GM18517 (cell line): ENCODE measurements around the gene ECHS1.

Source experiments
- ATAC-seq: cut with Tn5 transposase; IDR thresholded peaks from one replicate; pipeline ENCODE4 v1.9.1; 2021; ENCODE audit warnings: mild to moderate bottlenecking, moderate library complexity; ENCODE audit not compliant: unreplicated experiment

The ECHS1 gene

DNA sequence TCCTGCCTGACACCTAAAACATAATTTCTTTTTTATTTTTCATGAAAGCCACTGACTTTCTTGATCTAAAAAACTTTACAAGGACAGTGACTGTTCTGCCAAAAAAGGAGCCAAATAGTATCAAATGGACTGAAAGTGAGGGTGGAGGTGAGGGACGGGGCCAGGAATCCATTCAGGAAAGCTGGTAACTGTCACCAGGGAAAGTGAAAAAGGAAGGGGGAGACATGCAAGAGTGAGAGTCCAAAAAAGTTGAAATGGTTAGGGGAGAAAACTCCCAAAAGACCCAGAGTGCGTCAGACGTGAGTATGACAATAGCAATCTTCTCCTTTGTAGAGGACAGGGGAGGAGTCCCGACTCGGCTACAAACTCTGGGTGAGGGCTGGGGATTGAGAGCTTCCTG is 28.9 kb downstream of the ECHS1 start:
- ATAC-seq, result no peak

- ATAC-seq, result no peak
Observed at GRCh38 chr10:133343558-133343957, 29.6 kb downstream of the ECHS1 start.

GRCh38 chr10:133342942-133343341 is 30.2 kb downstream of the ECHS1 start:
- no peak for ATAC-seq

DNA sequence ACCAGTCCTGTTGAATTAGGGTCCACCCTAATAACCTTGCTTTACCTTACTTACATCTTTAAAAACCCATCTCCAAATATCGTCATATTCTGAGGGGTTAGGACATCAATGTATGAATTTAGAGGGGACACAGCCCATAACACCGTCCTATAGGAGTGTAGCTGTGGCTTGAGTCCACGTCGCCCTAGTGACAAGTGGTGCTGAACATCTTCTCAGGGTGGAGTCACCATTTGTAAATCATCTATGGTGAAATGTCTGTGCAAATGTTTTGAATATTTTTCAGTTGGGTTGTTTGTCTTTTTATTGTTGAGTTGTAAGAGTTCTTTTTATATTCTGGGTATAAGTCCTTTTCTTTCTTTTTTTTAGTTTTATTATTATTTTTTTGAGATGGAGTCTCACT is 31.2 kb downstream of the ECHS1 start:
- no peak for ATAC-seq

DNA sequence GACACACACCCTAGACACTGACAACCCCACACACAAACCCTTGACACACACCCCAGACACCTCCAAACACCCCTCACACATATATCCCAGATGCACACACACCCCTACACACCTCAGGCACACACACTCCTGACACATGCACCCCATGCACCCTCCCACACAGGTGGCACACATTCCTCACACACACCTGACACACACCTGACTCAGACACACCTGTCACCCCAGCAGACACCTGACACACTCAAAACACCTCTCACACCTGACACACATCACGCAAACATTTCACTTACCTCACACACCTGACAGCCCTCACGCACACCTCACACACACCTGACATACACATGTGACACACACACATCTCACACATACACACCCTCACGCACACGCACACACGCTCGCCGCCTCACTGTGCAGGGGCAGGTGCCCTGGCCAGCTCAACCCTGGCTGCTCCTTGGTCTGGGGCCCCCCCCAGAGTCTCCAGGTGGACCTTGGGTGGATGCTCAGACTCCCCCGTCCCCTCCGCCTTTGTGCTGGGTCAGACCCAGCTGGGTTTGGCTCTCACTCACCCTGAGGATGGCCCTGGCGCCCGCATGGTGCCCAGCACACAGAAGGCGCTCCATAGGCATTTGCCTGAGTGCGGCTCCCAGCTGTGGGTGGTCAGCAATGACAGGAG is 33.3 kb downstream of the ECHS1 start:
- ATAC-seq, result no peak

- ATAC-seq, result no peak
Observed at GRCh38 chr10:133338080-133339071, 34.8 kb downstream of the ECHS1 start.

GRCh38 chr10:133337370-133337725 is 35.8 kb downstream of the ECHS1 start:
- ATAC-seq, result no peak

- ATAC-seq, result no peak
Observed at GRCh38 chr10:133336577-133337369, 36.4 kb downstream of the ECHS1 start, which contains the start of gene CALY. CALY (minus strand) TSS chr10:133336896; CDS start chr10:133328989, 7,907 bp downstream.

- no peak for ATAC-seq
Observed at GRCh38 chr10:133336118-133336576, 37.0 kb downstream of the ECHS1 start.

GRCh38 chr10:133335246-133336117 is 37.7 kb downstream of the ECHS1 start:
- ATAC-seq, result no peak

DNA sequence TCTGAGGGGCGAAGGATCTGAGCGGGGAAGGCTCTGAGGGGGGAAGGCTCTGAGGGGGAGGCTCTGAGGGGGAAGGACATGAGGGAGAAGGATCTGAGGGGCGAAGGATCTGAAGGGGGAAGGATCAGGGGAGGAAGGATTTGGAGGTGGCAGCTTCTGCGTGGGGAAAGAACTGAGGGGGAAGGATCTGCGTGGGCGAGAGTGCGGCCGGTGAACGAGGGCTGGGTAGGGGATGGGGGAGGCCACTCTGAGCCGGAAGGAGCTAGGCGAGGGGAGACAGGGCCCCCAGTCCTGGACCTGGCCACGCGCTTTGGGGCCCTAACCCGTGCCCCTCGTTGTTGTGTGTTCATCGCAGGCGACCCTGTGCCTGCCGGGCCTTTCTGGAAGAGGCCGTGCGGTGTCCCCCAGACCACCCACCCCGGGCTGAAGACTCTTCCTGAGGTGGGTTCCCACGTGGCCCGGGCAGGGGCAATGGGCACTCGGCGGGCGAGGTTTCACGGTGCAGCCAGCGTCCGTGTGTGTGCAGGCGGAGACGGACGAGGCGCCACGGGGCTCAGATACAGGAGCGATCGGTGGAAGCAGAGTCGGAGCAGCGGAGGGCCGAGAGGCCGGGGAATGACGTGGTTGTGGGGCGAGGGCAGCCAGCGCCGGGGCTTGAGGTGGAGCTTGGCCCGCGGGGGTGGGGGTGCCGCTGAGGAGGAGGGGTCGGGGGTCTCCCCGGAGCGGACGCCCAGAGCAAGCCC is 38.5 kb downstream of the ECHS1 start:
- ATAC-seq, result no peak

DNA sequence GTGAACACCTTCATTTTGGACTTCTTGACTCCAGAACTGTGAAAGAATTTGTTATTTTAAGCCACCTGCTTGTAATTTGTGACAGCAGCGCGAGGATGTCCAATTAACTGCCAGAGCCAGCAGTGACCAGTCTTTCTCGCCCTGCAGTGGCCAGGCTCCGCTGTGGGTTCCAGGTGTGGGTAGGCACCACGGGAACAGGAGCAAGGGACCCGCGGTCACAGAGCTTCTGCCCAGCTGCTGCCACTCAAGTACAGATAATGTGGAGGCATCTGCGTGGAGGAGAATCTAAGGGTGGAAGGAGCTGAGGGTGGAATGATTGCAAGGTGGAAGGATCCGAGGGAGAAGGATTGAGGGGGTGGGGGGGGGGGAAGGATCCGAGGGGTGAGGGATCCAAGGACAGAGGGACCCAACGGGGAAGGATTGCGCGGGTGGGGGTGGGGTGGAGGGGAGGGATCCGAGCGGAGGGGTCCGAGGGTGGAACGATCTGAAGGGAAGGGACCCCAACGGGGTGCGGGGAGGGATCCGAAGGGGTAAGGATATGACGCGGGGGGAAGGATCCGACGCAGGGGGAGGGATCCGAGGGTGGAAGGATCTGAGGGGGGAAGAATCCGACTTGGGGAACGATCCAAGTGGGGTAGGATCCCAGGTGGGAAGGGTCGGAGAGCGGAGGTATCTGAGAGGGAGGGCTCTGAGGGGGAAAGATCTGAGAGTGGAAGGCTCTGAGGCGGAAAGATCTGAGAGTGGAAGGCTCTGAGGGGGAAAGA is 40.0 kb downstream of the ECHS1 start:
- ATAC-seq, result no peak

GRCh38 chr10:133329491-133330202 is 43.5 kb downstream of the ECHS1 start:
- ATAC-seq, result peak; percentile 80

DNA sequence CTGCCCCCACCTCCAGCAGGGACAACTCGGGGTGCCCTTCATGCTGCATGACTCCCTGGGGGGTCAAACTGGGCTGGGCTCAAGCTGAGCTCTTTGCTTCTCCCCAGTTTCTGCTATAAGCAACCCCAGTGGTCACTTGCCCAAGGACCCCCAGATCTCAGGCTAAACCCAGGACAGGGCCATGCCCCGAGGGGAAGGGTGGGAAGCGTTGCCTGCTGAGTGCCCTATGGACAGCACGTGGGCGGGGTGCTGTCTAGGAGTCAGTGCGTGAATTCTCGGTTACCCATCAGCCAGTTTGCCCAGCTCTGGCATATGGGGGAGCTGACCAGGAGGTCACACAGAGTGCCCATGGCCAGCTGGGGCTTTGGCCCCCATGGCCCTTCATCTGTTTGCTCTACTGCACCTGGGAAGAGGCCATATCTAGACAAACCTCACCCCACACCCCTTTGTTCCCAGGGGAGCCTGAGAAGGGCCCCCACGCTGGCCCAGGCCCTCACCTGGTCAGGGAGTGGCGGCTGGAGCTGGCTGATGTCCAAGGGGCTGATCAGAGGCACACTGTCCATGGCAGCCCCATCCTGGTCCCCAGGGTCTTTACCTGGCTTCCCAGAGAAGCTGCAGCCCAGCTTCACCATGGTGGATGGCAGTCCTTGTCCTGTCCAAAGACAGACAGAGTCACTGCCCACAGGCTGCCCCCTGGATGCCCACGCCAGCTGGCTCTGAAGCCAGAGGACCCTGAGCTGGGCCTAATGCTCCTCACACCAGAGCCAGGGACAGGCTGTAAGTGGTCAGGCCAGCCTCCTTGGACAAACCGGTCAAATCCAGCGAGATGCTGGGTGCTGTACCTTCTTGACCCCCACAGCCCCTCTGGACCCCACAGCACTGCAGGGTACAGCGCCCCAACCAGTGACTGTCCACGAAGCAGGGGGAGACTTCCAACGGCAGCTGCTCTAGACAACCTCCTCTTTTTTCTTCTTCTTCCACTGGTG is 44.5 kb downstream of the ECHS1 start:
- no peak for ATAC-seq

- ATAC-seq, result no peak
Observed at GRCh38 chr10:133327651-133328357, 45.4 kb downstream of the ECHS1 start.
